22Rv1 (cell line): ENCODE results near the gene LSM8.

Experiments used
- CTCF ChIP-seq: fragments of 450-650 bp; IDR thresholded peaks from 2 replicates; pipeline ENCODE4 v1.5.1; 2017; ENCODE audit warnings: mild to moderate bottlenecking
- ZFX ChIP-seq: fragments of 450-650 bp; IDR thresholded peaks from 2 replicates; pipeline ENCODE4 v1.6.1; 2017; ENCODE audit warnings: antibody characterized with exemption, borderline replicate concordance

GRCh38 chr7:118214833-118215182, 30.8 kb downstream of the LSM8 start:
- no peak for TF ChIP-seq CTCF
- no peak for TF ChIP-seq ZFX
